ENCODE data around the gene NAP1L5.

NAP1L5 gene

DNA sequence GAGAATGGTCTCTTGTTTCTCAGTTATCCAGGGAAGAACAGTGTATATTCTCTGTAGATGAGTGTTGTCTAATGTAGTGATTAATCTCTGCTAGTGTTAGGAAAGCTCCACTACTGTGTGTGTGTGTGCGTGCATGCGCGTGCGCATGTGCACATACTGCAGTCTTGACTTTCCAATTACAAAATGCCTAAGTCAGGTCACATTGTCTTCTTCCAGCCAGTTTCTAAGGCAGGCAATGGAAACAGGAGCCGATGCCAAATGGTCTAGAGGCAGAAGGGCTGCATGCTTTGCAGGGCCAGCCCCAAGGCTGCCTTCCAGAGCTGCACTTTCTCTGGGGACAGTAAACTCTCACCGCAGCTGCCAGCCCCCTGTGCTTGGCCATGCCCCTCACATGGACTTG is 30.5 kb upstream of the NAP1L5 start:
- ATAC-seq = no peak
- no peak for TF ChIP-seq POU6F1 (CRISPR knock-in tag; IDR thresholded peaks at IDR 0.05; ENCODE audit: borderline replicate concordance, low read depth)
- TF ChIP-seq ZC3H10 (CRISPR knock-in tag; IDR thresholded peaks at IDR 0.05) = no peak

DNA sequence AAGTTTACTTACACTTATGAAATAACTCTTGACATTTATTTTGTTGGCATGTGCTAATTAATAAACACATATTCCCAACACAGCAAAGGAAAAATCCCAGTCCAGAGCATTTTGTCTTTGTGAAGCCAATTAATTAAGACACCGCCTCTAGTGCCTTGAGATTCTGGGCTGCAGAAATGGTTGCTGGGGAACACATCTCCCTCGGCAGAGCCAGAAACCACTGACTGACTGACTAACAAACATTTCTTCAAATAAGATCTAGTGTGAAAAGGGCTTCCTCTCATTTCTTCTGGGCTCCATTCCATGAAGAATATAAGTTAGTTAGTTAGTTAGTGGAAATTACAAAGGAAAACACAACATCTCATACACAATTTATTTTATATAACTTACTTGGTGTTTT is 28.4 kb upstream of the NAP1L5 start:
- ATAC-seq = no peak
- TF ChIP-seq ZNF70 (CRISPR knock-in tag; IDR thresholded peaks at IDR 0.05) (no peak), TOX (CRISPR knock-in tag; IDR thresholded peaks at IDR 0.05; ENCODE audit: borderline replicate concordance) (no peak), CSRNP3 (CRISPR knock-in tag; IDR thresholded peaks at IDR 0.05) (no peak), PATZ1 (CRISPR knock-in tag; IDR thresholded peaks at IDR 0.05; ENCODE audit: borderline replicate concordance) (no peak), PPARA (CRISPR knock-in tag; IDR thresholded peaks at IDR 0.05; ENCODE audit: borderline replicate concordance) (no peak), TCF4 (CRISPR knock-in tag; IDR thresholded peaks at IDR 0.05; ENCODE audit: borderline replicate concordance) (no peak), ZFP3 (CRISPR knock-in tag; IDR thresholded peaks at IDR 0.05) (no peak), RARB (CRISPR knock-in tag; IDR thresholded peaks at IDR 0.05) (no peak), ISL1 (CRISPR knock-in tag; IDR thresholded peaks at IDR 0.05) (no peak), BACH2 (CRISPR knock-in tag; IDR thresholded peaks at IDR 0.05; ENCODE audit: borderline replicate concordance) (no peak), OSR1 (CRISPR knock-in tag; IDR thresholded peaks at IDR 0.05) (no peak), POU6F1 (CRISPR knock-in tag; IDR thresholded peaks at IDR 0.05; ENCODE audit: borderline replicate concordance, low read depth) (no peak), TSHZ2 (CRISPR knock-in tag; IDR thresholded peaks at IDR 0.05) (no peak)

- no peak for ATAC-seq
- no peak for TF ChIP-seq CSDC2 (CRISPR knock-in tag; IDR thresholded peaks at IDR 0.05)
- no peak for TF ChIP-seq TSHZ2 (CRISPR knock-in tag; IDR thresholded peaks at IDR 0.05)
- no peak for TF ChIP-seq TCF4 (CRISPR knock-in tag; IDR thresholded peaks at IDR 0.05; ENCODE audit: borderline replicate concordance)
- TF ChIP-seq BACH2 (CRISPR knock-in tag; IDR thresholded peaks at IDR 0.05; ENCODE audit: borderline replicate concordance) = no peak
- no peak for TF ChIP-seq TOX (CRISPR knock-in tag; IDR thresholded peaks at IDR 0.05; ENCODE audit: borderline replicate concordance)
- no peak for TF ChIP-seq RARB (CRISPR knock-in tag; IDR thresholded peaks at IDR 0.05)
- no peak for TF ChIP-seq ZNF70 (CRISPR knock-in tag; IDR thresholded peaks at IDR 0.05)
- TF ChIP-seq POU6F1 (CRISPR knock-in tag; IDR thresholded peaks at IDR 0.05; ENCODE audit: borderline replicate concordance, low read depth) = no peak
- no peak for TF ChIP-seq CSRNP3 (CRISPR knock-in tag; IDR thresholded peaks at IDR 0.05)
Measured at GRCh38 chr4:88725143-88725542, 27.5 kb upstream of the NAP1L5 start.
